ENCODE data around the gene PPP2R2C. TPM values are rescaled to one million over a fixed set of nuclear protein-coding genes. Genes with fewer than 3 reads are reported as not detected.

Gene PPP2R2C
- total RNA-seq, 6 experiments from 2014 or later: 0.12 to 0.27 TPM; not detected in 4

DNA sequence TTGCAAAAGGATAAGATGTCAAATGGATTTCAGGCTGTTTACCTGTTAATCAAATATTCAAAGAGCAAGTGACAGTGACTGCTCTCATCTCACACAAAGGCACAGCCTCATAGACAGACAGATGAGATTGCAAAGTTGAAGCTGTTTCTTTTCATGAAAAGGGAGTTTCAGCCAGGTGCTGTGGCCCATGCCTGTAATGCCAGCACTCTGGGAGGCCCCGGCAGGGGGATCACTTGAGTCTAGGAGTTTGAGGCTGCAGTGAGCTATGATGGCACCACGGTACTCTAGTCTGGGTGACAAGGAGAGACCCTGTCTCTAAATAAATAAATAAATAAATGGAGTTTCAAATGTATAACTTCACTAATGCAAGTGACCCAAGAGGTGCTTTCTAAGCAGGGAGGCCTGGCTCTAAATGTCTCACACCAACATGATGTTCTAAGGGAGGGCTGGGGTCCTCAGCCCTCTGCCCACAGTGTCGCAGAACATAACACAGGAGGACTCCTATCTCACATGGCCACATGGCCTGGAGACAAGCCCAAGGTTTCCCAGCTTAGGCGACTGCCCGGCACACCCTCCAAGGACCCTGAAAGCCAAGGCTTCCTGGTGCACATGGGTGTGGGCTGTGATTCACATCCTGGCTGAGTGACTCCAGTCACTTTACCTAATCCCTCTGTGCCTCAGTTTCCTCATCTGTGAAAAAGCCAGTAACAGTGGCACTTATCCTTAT is 26.8 kb downstream of the PPP2R2C start:
- Histone ChIP-seq H3K36me3 (no peaks in the 10 kb centered on the region), H3K4me3 (no peak overlapping the region), H3K9me3 (no peaks in the 10 kb centered on the region), H3K4me1 (no peaks in the 10 kb centered on the region), H3K27me3 (no peaks in the 10 kb centered on the region), H3K27ac (no peak overlapping the region)
- DNase-seq (no peak), ATAC-seq (no peak)
- 80% methylated on average over 1 of the region's 5 CpGs for WGBS (ENCODE audit: insufficient coverage, low coverage, low lambda C conversion rate, missing lambda C conversion rate)
- intact Hi-C loops (cut with DNase I): no loop called here
- TF ChIP-seq, protein P1, sequence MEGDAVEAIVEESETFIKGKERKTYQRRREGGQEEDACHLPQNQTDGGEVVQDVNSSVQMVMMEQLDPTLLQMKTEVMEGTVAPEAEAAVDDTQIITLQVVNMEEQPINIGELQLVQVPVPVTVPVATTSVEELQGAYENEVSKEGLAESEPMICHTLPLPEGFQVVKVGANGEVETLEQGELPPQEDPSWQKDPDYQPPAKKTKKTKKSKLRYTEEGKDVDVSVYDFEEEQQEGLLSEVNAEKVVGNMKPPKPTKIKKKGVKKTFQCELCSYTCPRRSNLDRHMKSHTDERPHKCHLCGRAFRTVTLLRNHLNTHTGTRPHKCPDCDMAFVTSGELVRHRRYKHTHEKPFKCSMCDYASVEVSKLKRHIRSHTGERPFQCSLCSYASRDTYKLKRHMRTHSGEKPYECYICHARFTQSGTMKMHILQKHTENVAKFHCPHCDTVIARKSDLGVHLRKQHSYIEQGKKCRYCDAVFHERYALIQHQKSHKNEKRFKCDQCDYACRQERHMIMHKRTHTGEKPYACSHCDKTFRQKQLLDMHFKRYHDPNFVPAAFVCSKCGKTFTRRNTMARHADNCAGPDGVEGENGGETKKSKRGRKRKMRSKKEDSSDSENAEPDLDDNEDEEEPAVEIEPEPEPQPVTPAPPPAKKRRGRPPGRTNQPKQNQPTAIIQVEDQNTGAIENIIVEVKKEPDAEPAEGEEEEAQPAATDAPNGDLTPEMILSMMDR (IDR thresholded peaks at IDR 0.05): no peak

DNA sequence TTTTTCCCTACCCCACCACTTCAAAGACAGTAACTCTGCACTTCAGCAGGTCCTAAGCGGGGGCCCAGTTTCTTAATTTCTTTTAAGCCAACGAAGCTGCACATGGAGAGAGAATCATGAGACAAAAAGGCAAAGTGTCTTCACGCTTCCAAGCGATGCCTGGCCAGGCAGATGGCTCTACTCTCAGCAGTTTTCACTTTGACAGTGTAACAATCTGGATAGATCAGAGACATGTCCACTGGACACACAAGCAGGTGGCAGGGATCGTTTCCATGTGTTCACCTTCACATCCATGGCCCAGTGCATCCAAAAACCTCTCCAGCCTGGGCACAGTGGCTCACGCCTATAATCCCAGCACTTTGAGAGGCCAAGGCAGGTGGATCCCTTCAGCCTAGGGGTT is 27.8 kb downstream of the PPP2R2C start:
- 59% methylated on average over 6 of the region's 6 CpGs for WGBS (ENCODE audit: insufficient coverage, low coverage, low lambda C conversion rate, missing lambda C conversion rate)

DNA sequence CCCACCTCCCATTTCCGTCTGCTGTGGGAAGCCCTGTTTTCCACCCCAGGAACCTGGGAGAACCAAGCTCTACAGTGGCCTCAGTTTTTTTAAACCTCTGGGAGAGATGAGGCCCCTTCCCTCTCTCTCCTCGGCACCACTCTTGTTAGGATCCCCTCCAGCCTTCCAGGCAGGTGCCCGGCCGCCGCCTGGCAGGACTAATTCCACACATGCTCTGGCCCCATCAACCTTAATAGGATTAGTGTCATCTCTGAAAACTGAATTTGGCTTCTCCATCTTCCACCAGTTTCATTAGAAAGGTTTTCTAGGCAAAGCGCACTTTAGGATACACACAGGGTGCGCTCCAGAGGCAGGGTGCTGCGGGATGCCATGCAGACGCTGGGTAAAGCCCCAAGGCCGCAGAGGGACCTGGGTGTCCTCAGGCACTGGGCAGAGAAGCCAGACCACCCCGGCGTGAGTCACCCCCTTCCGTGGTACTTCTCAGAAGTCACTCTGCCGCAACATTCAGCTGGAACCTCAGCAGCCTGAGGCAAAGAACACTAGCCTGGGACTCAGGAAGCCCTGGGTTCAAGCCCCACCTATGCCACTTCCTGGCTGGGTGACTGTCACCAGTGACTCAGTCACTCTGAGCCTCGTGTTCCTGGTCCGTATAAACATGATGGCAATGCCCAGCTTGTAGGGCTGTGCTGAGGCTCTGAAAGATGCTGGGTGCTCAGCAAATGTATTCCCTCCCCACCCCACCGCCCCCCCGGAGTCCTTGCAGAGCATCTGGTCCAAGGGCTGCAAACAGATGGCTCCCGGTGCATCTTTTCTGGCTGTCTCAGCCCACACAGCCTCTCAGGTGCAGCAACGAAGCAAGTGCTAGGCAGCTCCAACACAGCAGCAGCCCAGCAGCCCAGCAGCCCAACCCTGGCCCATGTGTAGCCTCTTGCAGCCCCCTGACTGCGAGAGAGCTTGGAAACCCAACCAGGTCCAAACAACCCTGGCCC is 29.1 kb downstream of the PPP2R2C start:
- DNase-seq (no peak), ATAC-seq (no peak)
- intact Hi-C loops (cut with DNase I): no loop called here
- Histone ChIP-seq H3K36me3 (no peaks in the 10 kb centered on the region), H3K27ac (no peak overlapping the region), H3K4me1 (no peaks in the 10 kb centered on the region), H3K27me3 (no peaks in the 10 kb centered on the region), H3K4me3 (no peak overlapping the region), H3K9me3 (no peaks in the 10 kb centered on the region)
- 49% methylated on average over 7 of the region's 21 CpGs for WGBS (ENCODE audit: insufficient coverage, low coverage, low lambda C conversion rate, missing lambda C conversion rate)
- TF ChIP-seq, protein P1 (IDR thresholded peaks at IDR 0.05): no peak

More for the DNA sequence above, 27.8 kb downstream of the PPP2R2C start:
- intact Hi-C loops (cut with DNase I): no loop called here
- Histone ChIP-seq H3K4me3 (no peak overlapping the region), H3K27ac (no peak overlapping the region), H3K36me3 (no peaks in the 10 kb centered on the region), H3K4me1 (no peaks in the 10 kb centered on the region), H3K27me3 (no peaks in the 10 kb centered on the region), H3K9me3 (no peaks in the 10 kb centered on the region)
- no peak for TF ChIP-seq POLR2A (IDR thresholded peaks at IDR 0.05)
- TF ChIP-seq, protein P1 (IDR thresholded peaks at IDR 0.05): no peak
- no peak for ATAC-seq
- DNase-seq: no peak

DNA sequence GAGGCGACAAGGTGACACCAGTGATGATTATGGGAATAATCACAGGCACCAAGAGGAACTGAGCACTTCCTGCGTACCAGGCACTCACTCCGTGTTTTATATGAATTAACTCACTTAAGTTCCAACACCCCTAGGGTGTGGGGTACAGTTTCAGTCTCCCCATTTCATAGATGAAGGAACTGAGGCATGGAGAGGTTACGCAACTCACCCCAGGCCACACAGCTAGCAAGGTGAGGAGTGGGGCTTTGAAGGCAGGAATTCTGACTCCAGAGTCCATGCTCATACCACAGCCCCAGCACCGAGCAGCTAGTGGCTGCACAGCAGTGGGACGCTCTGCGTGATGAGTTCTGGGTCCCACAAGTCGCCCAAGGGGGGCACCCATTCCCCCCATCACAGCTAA is 29.9 kb downstream of the PPP2R2C start:
- H3K27me3 ChIP-seq: no peaks in the 10 kb centered on the region
- H3K4me3 ChIP-seq: no peak overlapping the region
- H3K27ac ChIP-seq: no peak overlapping the region
- H3K4me1 ChIP-seq: no peaks in the 10 kb centered on the region
- DNase-seq (no peak), ATAC-seq (no peak)
- H3K36me3 ChIP-seq: no peaks in the 10 kb centered on the region
- intact Hi-C loops (cut with DNase I): no loop called here
- 80% methylated on average over 1 of the region's 8 CpGs for WGBS (ENCODE audit: insufficient coverage, low coverage, low lambda C conversion rate, missing lambda C conversion rate)
- no peaks in the 10 kb centered on the region for H3K9me3 ChIP-seq
- TF ChIP-seq, protein P1 (IDR thresholded peaks at IDR 0.05): no peak
- TF ChIP-seq POLR2A (IDR thresholded peaks at IDR 0.05): no peak

All from right lobe of liver (tissue), 6 donors.